Activated CD4-positive, alpha-beta T cell treated with anti-CD3 and anti-CD28 coated beads for 48 hours (primary cell): ENCODE results near the gene LAMTOR3.
A peak's percentile ranks its signal among the peaks of the same experiment; 100 is the strongest.

ENCODE experiments used
- DNase-seq: peaks from one replicate; pipeline ENCODE4 v3.0.0-alpha.2; 2020

The LAMTOR3 gene

GRCh38 chr4:99861120-99861905 is 32.9 kb downstream of the LAMTOR3 start:
- DNase-seq = peak; percentile 29

GRCh38 chr4:99860521-99860920 is 33.7 kb downstream of the LAMTOR3 start:
- DNase-seq = no peak

- no peak for DNase-seq
Measured at GRCh38 chr4:99859618-99860017, 34.6 kb downstream of the LAMTOR3 start.

- DNase-seq = no peak
Measured at GRCh38 chr4:99857307-99857706, 36.9 kb downstream of the LAMTOR3 start.

GRCh38 chr4:99856166-99856565 is 38.1 kb downstream of the LAMTOR3 start:
- peak; percentile 24 for DNase-seq

GRCh38 chr4:99855678-99856077 is 38.5 kb downstream of the LAMTOR3 start:
- peak; percentile 29 for DNase-seq

- no peak for DNase-seq
Measured at GRCh38 chr4:99853999-99854398, 40.2 kb downstream of the LAMTOR3 start.

- DNase-seq = no peak
Measured at GRCh38 chr4:99853190-99853589, 41.0 kb downstream of the LAMTOR3 start.

- DNase-seq = peak; percentile 26
Measured at GRCh38 chr4:99852199-99852749, 42.0 kb downstream of the LAMTOR3 start.

GRCh38 chr4:99848591-99849001 is 45.6 kb downstream of the LAMTOR3 start:
- peak; percentile 60 for DNase-seq

- DNase-seq = peak; percentile 54
Measured at GRCh38 chr4:99847362-99847976, 46.8 kb downstream of the LAMTOR3 start.

- no peak for DNase-seq
Measured at GRCh38 chr4:99846891-99847290, 47.3 kb downstream of the LAMTOR3 start.

GRCh38 chr4:99845708-99846469 is 48.3 kb downstream of the LAMTOR3 start:
- peak; percentile 32 for DNase-seq

GRCh38 chr4:99845179-99845578 is 49.0 kb downstream of the LAMTOR3 start:
- no peak for DNase-seq

GRCh38 chr4:99844048-99844447 is 50.2 kb downstream of the LAMTOR3 start:
- DNase-seq = no peak

- DNase-seq = no peak
Measured at GRCh38 chr4:99843413-99843812, 50.8 kb downstream of the LAMTOR3 start.

GRCh38 chr4:99841129-99841528 is 53.1 kb downstream of the LAMTOR3 start:
- no peak for DNase-seq

- DNase-seq = no peak
Measured at GRCh38 chr4:99838927-99839326, 55.3 kb downstream of the LAMTOR3 start.

GRCh38 chr4:99835942-99836341 is 58.3 kb downstream of the LAMTOR3 start:
- no peak for DNase-seq

GRCh38 chr4:99834569-99834968 is 59.7 kb downstream of the LAMTOR3 start:
- no peak for DNase-seq

GRCh38 chr4:99833756-99834155 is 60.5 kb downstream of the LAMTOR3 start:
- no peak for DNase-seq

GRCh38 chr4:99832758-99833157 is 61.5 kb downstream of the LAMTOR3 start:
- no peak for DNase-seq

GRCh38 chr4:99832321-99832720 is 61.9 kb downstream of the LAMTOR3 start:
- no peak for DNase-seq
